Gastrocnemius medialis (tissue), 4 donors: ENCODE results near the gene LRRC72. TPM values are rescaled to one million over a fixed set of nuclear protein-coding genes. Genes with fewer than 3 reads are reported as not detected.

Experiments used
- ATAC-seq, 2 donors: fragments of 150-250 bp; one replicate each; pipeline ENCODE4 v1.9.1; 2016
- DNase-seq, 2 donors: peaks; one replicate each; pipeline ENCODE4 v3.0.0-alpha.2; 2019
- H3K27ac ChIP-seq, 4 donors: fragments of 200-600 bp; sonication (generic); 1 replicate in 1 of 4; 2 replicates in 3 of 4; pipeline ENCODE4 v1.5.1; 2016 to 2018; ENCODE audit warnings: mild to moderate bottlenecking in 2 of 4, moderate library complexity in 1 of 4
- H3K27me3 ChIP-seq, 3 donors: fragments of 200-600 bp; sonication (generic) in 2 of 3; 1 replicate in 1 of 3; 2 replicates in 2 of 3; pipeline versions ENCODE4 v1.5.1 to v1.6.0; 2016 to 2019; ENCODE audit warnings: mild to moderate bottlenecking in 1 of 3, moderate library complexity in 1 of 3
- H3K36me3 ChIP-seq, 2 donors: fragments of 200-600 bp; sonication (generic) in 1 of 2; one replicate each; pipeline ENCODE4 v1.5.1; 2017 to 2018
- H3K4me1 ChIP-seq, 2 donors: fragments of 200-600 bp; sonication (generic) in 1 of 2; one replicate each; pipeline ENCODE4 v1.5.1; 2016 to 2017; ENCODE audit warnings: mild to moderate bottlenecking in 2 of 2
- H3K4me3 ChIP-seq, 4 donors: fragments of 200-600 bp; sonication (generic) in 3 of 4; 1 replicate in 1 of 4; 2 replicates in 3 of 4; pipeline ENCODE4 v1.5.1; 2016 to 2019; ENCODE audit warnings: mild to moderate bottlenecking in 2 of 4
- H3K9me3 ChIP-seq, 3 donors: fragments of 200-600 bp; sonication (generic) in 2 of 3; 1 replicate in 1 of 3; 2 replicates in 2 of 3; pipeline ENCODE4 v1.5.1; 2016 to 2019
- CTCF ChIP-seq, 5 experiments: fragments of 450-650 bp in 3 of 5; fragments of 200-600 bp in 2 of 5; sonication (generic) in 2 of 5; IDR thresholded peaks in 4 of 5; conservative IDR thresholded peaks in 1 of 5; 1 replicate in 4 of 5; 2 replicates in 1 of 5; pipeline ENCODE4 v1.5.1; 2016 to 2019; ENCODE audit warnings: antibody characterized with exemption in 5 of 5, mild to moderate bottlenecking in 3 of 5, moderate library complexity in 3 of 5
- POLR2A ChIP-seq, 2 donors: fragments of 450-650 bp; IDR thresholded peaks; one replicate each; pipeline ENCODE4 v1.6.1; 2017; ENCODE audit warnings: antibody characterized with exemption in 2 of 2, mild to moderate bottlenecking in 2 of 2, moderate library complexity in 2 of 2
- in situ Hi-C, 4 donors: fragments of 200-750 bp; cut with MboI; loops; one replicate each; pipeline versions ENCODE4 v1.15.0 to v1.8.0; 2017; ENCODE audit warnings: low sequenced_read_pairs in 4 of 4
- intact Hi-C: fragments of 100-400 bp; cut with DNase I; formaldehyde crosslinking; loops from one replicate; pipeline ENCODE4 v1.15.1; 2023; ENCODE audit warnings: low total_unique reads
- total RNA-seq, 4 donors: library from RNA; depleted of rRNA; stranded (reverse); fragments of >200 nt; gene quantifications; one replicate each; pipeline versions ENCODE4 v1.1.0 to v1.2.3, GENCODE V29; 2016

Gene LRRC72
- total RNA-seq, 4 donors from 2014 or later, result not detected

- H3K27me3 ChIP-seq, result no peaks in the 10 kb centered on the region
- no peaks in the 10 kb centered on the region for H3K9me3 ChIP-seq
- ATAC-seq (no peak), DNase-seq (no peak)
- no peak overlapping the region for H3K27ac ChIP-seq
- no peak for TF ChIP-seq POLR2A (IDR thresholded peaks at IDR 0.05)
- TF ChIP-seq CTCF (IDR thresholded peaks at IDR 0.05 in 4 of 5, conservative IDR thresholded peaks at IDR 0.05 in 1 of 5), result no peak
- H3K36me3 ChIP-seq, result no peaks in the 10 kb centered on the region
- in situ Hi-C loops (no loop called here), intact Hi-C loops (no loop called here)
- no peaks in the 10 kb centered on the region for H3K4me1 ChIP-seq
- H3K4me3 ChIP-seq, result no peak overlapping the region
These were observed 16.8 kb upstream of the LRRC72 start for GRCh38 chr7:16509829-16510228.

GRCh38 chr7:16511314-16511713 lies 15.3 kb upstream of the LRRC72 start:
- Histone ChIP-seq H3K9me3 (no peaks in the 10 kb centered on the region), H3K27me3 (no peaks in the 10 kb centered on the region), H3K36me3 (no peaks in the 10 kb centered on the region), H3K27ac (no peak overlapping the region), H3K4me3 (no peak overlapping the region), H3K4me1 (no peaks in the 10 kb centered on the region)
- intact Hi-C loops, result no loop called here
- TF ChIP-seq CTCF (IDR thresholded peaks at IDR 0.05 in 4 of 5, conservative IDR thresholded peaks at IDR 0.05 in 1 of 5) (no peak), POLR2A (IDR thresholded peaks at IDR 0.05) (no peak)
- no peak for DNase-seq
- ATAC-seq, result no peak
- in situ Hi-C loops, result no loop called here

GRCh38 chr7:16512097-16512496 lies 14.5 kb upstream of the LRRC72 start:
- DNase-seq (no peak), ATAC-seq (no peak)
- in situ Hi-C loops (no loop called here), intact Hi-C loops (no loop called here)
- Histone ChIP-seq H3K27me3 (no peaks in the 10 kb centered on the region), H3K27ac (no peak overlapping the region), H3K4me3 (no peak overlapping the region), H3K4me1 (no peaks in the 10 kb centered on the region), H3K36me3 (no peaks in the 10 kb centered on the region), H3K9me3 (no peaks in the 10 kb centered on the region)
- TF ChIP-seq POLR2A (IDR thresholded peaks at IDR 0.05) (no peak), CTCF (IDR thresholded peaks at IDR 0.05 in 4 of 5, conservative IDR thresholded peaks at IDR 0.05 in 1 of 5) (no peak)

- DNase-seq (no peak), ATAC-seq (no peak)
- Histone ChIP-seq H3K27ac (no peak overlapping the region), H3K4me1 (no peaks in the 10 kb centered on the region), H3K27me3 (no peaks in the 10 kb centered on the region), H3K36me3 (no peaks in the 10 kb centered on the region), H3K4me3 (no peak overlapping the region), H3K9me3 (no peaks in the 10 kb centered on the region)
- intact Hi-C loops (no loop called here), in situ Hi-C loops (no loop called here)
- TF ChIP-seq POLR2A (IDR thresholded peaks at IDR 0.05), result no peak
- TF ChIP-seq CTCF (IDR thresholded peaks at IDR 0.05 in 4 of 5, conservative IDR thresholded peaks at IDR 0.05 in 1 of 5), result no peak
These were observed 12.4 kb upstream of the LRRC72 start for GRCh38 chr7:16514271-16514670.

- ATAC-seq (no peak), DNase-seq (no peak)
- H3K4me3 ChIP-seq, result no peak overlapping the region
- no peak for TF ChIP-seq CTCF (IDR thresholded peaks at IDR 0.05 in 4 of 5, conservative IDR thresholded peaks at IDR 0.05 in 1 of 5)
- no peaks in the 10 kb centered on the region for H3K27me3 ChIP-seq
- H3K9me3 ChIP-seq, result no peaks in the 10 kb centered on the region
- no peak overlapping the region for H3K27ac ChIP-seq
- H3K4me1 ChIP-seq, result no peaks in the 10 kb centered on the region
- intact Hi-C loops (no loop called here), in situ Hi-C loops (no loop called here)
- no peaks in the 10 kb centered on the region for H3K36me3 ChIP-seq
These were observed 11.9 kb upstream of the LRRC72 start for GRCh38 chr7:16514729-16515128.
